A673 (cell line): Measurements from ENCODE around the gene OR2H1. TPM values are rescaled to one million over a fixed set of nuclear protein-coding genes. Genes with fewer than 3 reads are reported as not detected.

Experiments used
- BruUV-seq: library from RNA; stranded (reverse); fragments of 400-500 nt; replicated peaks from 2 replicates; lab custom pipeline; 2021; lab: Mats Ljungman, UMichigan
- CTCF ChIA-PET: fragments of 300-600 bp; sonication (Branson Sonifier 250); formaldehyde crosslinking; loops from one replicate; lab custom pipeline; 2022; ENCODE audit warnings: antibody characterized with exemption; lab: Charles Lee
- POLR2A ChIA-PET: fragments of 300-600 bp; sonication (Branson Sonifier 250); formaldehyde crosslinking; loops from one replicate; lab custom pipeline; 2022; ENCODE audit warnings: antibody characterized with exemption; ENCODE audit not compliant: low non-redundant PET; lab: Charles Lee
- DNase-seq: peaks from one replicate; pipeline ENCODE4 v3.0.0-alpha.2; 2015; ENCODE audit warnings: low spot score
- H3K27ac ChIP-seq: fragments of 200-600 bp; sonication (generic); 2 replicates; pipeline ENCODE4 v1.5.1; 2016; ENCODE audit warnings: mixed run types, low read depth, mild to moderate bottlenecking, mixed read lengths, antibody characterized with exemption, low read length; ENCODE audit not compliant: poor library complexity, severe bottlenecking
- H3K27me3 ChIP-seq: fragments of 200-600 bp; sonication (generic); replicated peaks from 2 replicates; pipeline ENCODE4 v1.6.1; 2017; ENCODE audit warnings: mixed run types, low read depth, mild to moderate bottlenecking, mixed read lengths, antibody characterized with exemption, low read length; ENCODE audit not compliant: insufficient read depth, poor library complexity
- H3K36me3 ChIP-seq: fragments of 200-600 bp; sonication (generic); 2 replicates; pipeline ENCODE4 v1.6.1; 2016; ENCODE audit warnings: mixed run types, mild to moderate bottlenecking, mixed read lengths, antibody characterized with exemption, low read length; ENCODE audit not compliant: insufficient read depth, poor library complexity, severe bottlenecking
- H3K4me1 ChIP-seq: fragments of 200-600 bp; sonication (generic); 2 replicates; pipeline ENCODE4 v1.6.1; 2017; ENCODE audit warnings: mixed run types, mild to moderate bottlenecking, mixed read lengths, antibody characterized with exemption, low read length; ENCODE audit not compliant: insufficient read depth, poor library complexity, severe bottlenecking
- H3K4me3 ChIP-seq: fragments of 200-600 bp; sonication (generic); 2 replicates; pipeline ENCODE4 v1.5.1; 2016; ENCODE audit warnings: low read depth, mixed run types, mild to moderate bottlenecking, mixed read lengths, low read length; ENCODE audit not compliant: poor library complexity, severe bottlenecking
- H3K9me3 ChIP-seq: fragments of 200-600 bp; sonication (generic); 2 replicates; pipeline ENCODE4 v1.6.1; 2016; ENCODE audit warnings: mixed run types, low read depth, mild to moderate bottlenecking, mixed read lengths, antibody characterized with exemption, low read length; ENCODE audit not compliant: poor library complexity, severe bottlenecking
- EZH2 ChIP-seq: fragments of 200-600 bp; sonication (generic); IDR thresholded peaks from 2 replicates; pipeline ENCODE4 v1.6.1; 2017; ENCODE audit warnings: borderline replicate concordance, low read depth, mild to moderate bottlenecking, mixed read lengths, antibody characterized with exemption, low read length; ENCODE audit not compliant: poor library complexity, severe bottlenecking
- intact Hi-C: fragments of 100-400 bp; cut with micrococcal nuclease; formaldehyde crosslinking; loops from one replicate; pipeline ENCODE4 v1.10.0; 2022; ENCODE audit not compliant: unreplicated experiment
- total RNA-seq: library from RNA; stranded (reverse); gene quantifications from 2 replicates; pipeline ENCODE4 v1.2.3, GENCODE V29; 2021
- TF ChIP-seq, protein P1 (sequence below): fragments of 300-800, 200-600 bp; sonication (generic); conservative IDR thresholded peaks from 2 replicates; pipeline ENCODE4 v1.5.1; 2017; ENCODE audit warnings: low read depth, mild to moderate bottlenecking, antibody characterized with exemption, low read length, moderate library complexity, mixed read lengths

OR2H1 gene
- total RNA-seq, 1 experiment from 2014 or later = not detected

DNA sequence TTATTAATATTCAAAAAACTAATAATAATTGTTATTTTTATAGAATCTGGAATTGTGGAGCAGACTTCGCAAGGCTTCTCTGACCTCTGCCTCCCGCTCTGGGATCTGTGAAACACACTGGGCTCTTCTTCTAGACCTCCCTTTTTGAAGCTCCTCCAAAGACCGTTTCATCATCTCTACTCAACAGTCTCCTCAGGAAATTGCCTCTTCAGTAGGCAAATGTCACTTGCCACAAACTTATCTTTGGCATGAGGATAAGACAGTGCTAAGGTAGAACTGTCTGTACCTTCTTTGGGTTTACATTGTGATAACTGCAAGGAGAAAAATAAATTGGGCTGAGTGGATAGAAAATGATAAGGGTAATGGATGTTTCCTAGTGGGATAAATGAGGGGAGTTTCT is 33.1 kb downstream of the OR2H1 start:
- no peak for DNase-seq
- Histone ChIP-seq H3K9me3 (no peaks in the 10 kb centered on the region), H3K4me3 (no peak overlapping the region), H3K27me3 (peaks cover 21% of the 10 kb centered on the region), H3K27ac (no peak overlapping the region), H3K4me1 (no peaks in the 10 kb centered on the region), H3K36me3 (no peaks in the 10 kb centered on the region)
- POLR2A ChIA-PET = no interaction called here
- TF ChIP-seq, protein P1, sequence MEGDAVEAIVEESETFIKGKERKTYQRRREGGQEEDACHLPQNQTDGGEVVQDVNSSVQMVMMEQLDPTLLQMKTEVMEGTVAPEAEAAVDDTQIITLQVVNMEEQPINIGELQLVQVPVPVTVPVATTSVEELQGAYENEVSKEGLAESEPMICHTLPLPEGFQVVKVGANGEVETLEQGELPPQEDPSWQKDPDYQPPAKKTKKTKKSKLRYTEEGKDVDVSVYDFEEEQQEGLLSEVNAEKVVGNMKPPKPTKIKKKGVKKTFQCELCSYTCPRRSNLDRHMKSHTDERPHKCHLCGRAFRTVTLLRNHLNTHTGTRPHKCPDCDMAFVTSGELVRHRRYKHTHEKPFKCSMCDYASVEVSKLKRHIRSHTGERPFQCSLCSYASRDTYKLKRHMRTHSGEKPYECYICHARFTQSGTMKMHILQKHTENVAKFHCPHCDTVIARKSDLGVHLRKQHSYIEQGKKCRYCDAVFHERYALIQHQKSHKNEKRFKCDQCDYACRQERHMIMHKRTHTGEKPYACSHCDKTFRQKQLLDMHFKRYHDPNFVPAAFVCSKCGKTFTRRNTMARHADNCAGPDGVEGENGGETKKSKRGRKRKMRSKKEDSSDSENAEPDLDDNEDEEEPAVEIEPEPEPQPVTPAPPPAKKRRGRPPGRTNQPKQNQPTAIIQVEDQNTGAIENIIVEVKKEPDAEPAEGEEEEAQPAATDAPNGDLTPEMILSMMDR = no peak
- no peak for TF ChIP-seq EZH2
- intact Hi-C loops = no loop called here
- BruUV-seq = no TSS peak
- CTCF ChIA-PET = no interaction called here

DNA sequence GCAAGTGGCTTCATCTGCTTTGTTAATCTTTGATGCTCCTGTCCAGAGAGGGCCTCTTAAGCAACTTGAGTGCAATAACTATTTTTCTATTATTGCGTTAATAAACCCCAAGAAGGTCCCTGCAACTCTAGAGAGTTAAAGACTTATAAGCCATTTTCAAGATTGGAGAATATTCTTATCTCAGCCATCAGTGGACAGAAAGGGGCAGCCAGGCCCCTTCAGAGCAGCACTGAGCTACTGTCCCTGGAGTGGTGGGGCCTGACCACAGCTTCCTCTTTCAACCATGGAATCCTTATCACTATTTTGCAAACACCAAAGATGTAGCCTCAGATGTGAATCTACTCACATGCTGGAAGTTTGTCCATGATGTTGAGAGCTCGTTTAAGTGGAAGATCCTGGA is 33.6 kb downstream of the OR2H1 start:
- H3K4me1 ChIP-seq = no peaks in the 10 kb centered on the region
- no TSS peak for BruUV-seq
- intact Hi-C loops = no loop called here
- H3K9me3 ChIP-seq = no peaks in the 10 kb centered on the region
- TF ChIP-seq, protein P1 = no peak
- TF ChIP-seq EZH2 = no peak
- no peak overlapping the region for H3K27ac ChIP-seq
- no peaks in the 10 kb centered on the region for H3K36me3 ChIP-seq
- H3K27me3 ChIP-seq = peaks cover 26% of the 10 kb centered on the region
- CTCF ChIA-PET = no interaction called here
- no peak overlapping the region for H3K4me3 ChIP-seq
- no peak for DNase-seq
- POLR2A ChIA-PET = no interaction called here

DNA sequence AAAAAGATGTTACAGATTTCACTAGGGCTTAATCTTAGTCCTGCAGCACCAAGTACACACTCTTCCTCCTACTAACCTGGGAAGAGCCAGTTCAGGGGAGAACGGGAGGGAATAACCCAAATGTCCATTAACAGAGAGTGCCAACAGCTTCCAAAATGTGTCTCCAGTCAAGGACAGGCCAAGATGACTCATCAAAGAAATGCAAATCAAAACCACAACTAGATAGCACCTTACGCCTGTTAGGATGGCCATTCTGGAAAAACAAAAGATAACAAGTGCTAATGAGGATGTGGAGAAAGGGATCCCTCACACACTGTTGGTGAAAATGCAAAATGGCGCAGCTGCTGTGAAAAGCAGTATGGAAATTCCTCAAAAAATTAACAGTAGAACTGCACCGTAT is 34.6 kb downstream of the OR2H1 start:
- Histone ChIP-seq H3K36me3 (no peaks in the 10 kb centered on the region), H3K4me1 (no peaks in the 10 kb centered on the region), H3K4me3 (no peak overlapping the region), H3K27me3 (peaks cover 34% of the 10 kb centered on the region), H3K27ac (no peak overlapping the region), H3K9me3 (no peaks in the 10 kb centered on the region)
- DNase-seq = no peak
- intact Hi-C loops = no loop called here
- no TSS peak for BruUV-seq
- CTCF ChIA-PET = no interaction called here
- POLR2A ChIA-PET = no interaction called here
- no peak for TF ChIP-seq EZH2
- TF ChIP-seq, protein P1 = no peak
